SJSA1 (cell line): ENCODE measurements around the gene SPATS2L. TPM values are rescaled to one million over a fixed set of nuclear protein-coding genes. Genes with fewer than 3 reads are reported as not detected.

Experiments
- DNase-seq, 2 experiments: peaks; one replicate each; pipeline ENCODE4 v3.0.0-alpha.2; 2015 to 2020; ENCODE audit warnings: low spot score in 2 of 2, low read depth in 1 of 2
- H3K27ac ChIP-seq: fragments of 250-450 bp; sonication (Bioruptor Pico); 2 replicates; pipeline ENCODE4 v1.5.1; 2020; ENCODE audit warnings: mild to moderate bottlenecking, moderate library complexity
- H3K27me3 ChIP-seq: fragments of 250-450 bp; sonication (Bioruptor Pico); replicated peaks from 2 replicates; pipeline ENCODE4 v1.5.1; 2020; ENCODE audit warnings: mild to moderate bottlenecking, moderate library complexity
- H3K36me3 ChIP-seq: fragments of 250-450 bp; sonication (Bioruptor Pico); 2 replicates; pipeline ENCODE4 v1.5.1; 2020; ENCODE audit warnings: mild to moderate bottlenecking
- H3K4me1 ChIP-seq: fragments of 250-450 bp; sonication (Bioruptor Pico); replicated peaks from 2 replicates; pipeline ENCODE4 v1.6.1; 2021; ENCODE audit warnings: mild to moderate bottlenecking
- H3K4me3 ChIP-seq: fragments of 250-450 bp; sonication (Bioruptor Pico); 2 replicates; pipeline ENCODE4 v1.5.1; 2020; ENCODE audit warnings: mild to moderate bottlenecking
- H3K9me3 ChIP-seq: fragments of 250-450 bp; sonication (Bioruptor Pico); replicated peaks from 2 replicates; pipeline ENCODE4 v1.5.1; 2020; ENCODE audit warnings: mild to moderate bottlenecking
- total RNA-seq: library from RNA; depleted of rRNA; stranded (reverse); fragments of >200 nt; shearing (Covaris generic); gene quantifications from 2 replicates; pipeline ENCODE4 v1.2.3, GENCODE V29; 2014

The SPATS2L gene
- total RNA-seq, 1 experiment from 2014 or later, result 149 TPM

GRCh38 chr2:200319548-200320337 lies 13.2 kb downstream of the SPATS2L start:
- Histone ChIP-seq H3K9me3 (no peaks in the 10 kb centered on the region), H3K36me3 (no peaks in the 10 kb centered on the region; the same call in 1 of the 2 replicates), H3K27me3 (no peaks in the 10 kb centered on the region), H3K27ac (peak overlapping the region; percentile 64), H3K4me1 (peaks cover 55% of the 10 kb centered on the region), H3K4me3 (no peak overlapping the region)
- peak in 1 of 2 experiments; percentile 53 for DNase-seq

- Histone ChIP-seq H3K27me3 (no peaks in the 10 kb centered on the region), H3K9me3 (no peaks in the 10 kb centered on the region), H3K4me1 (peaks cover 50% of the 10 kb centered on the region), H3K4me3 (no peak overlapping the region), H3K27ac (peak overlapping the region; percentile 64), H3K36me3 (no peaks in the 10 kb centered on the region; the same call in 1 of the 2 replicates)
- DNase-seq, result peak in 1 of 2 experiments; percentile 45
Measured at GRCh38 chr2:200320344-200320743, 13.9 kb downstream of the SPATS2L start.

- peaks cover 46% of the 10 kb centered on the region for H3K4me1 ChIP-seq
- no peaks in the 10 kb centered on the region for H3K9me3 ChIP-seq
- H3K4me3 ChIP-seq, result no peak overlapping the region
- no peaks in the 10 kb centered on the region for H3K27me3 ChIP-seq
- peaks cover 3% of the 10 kb centered on the region; the same call in 1 of the 2 replicates for H3K36me3 ChIP-seq
- H3K27ac ChIP-seq, result no peak overlapping the region
- DNase-seq, result no peak
Measured at GRCh38 chr2:200320991-200321390, 14.5 kb downstream of the SPATS2L start.

- no peak for DNase-seq
- Histone ChIP-seq H3K36me3 (peaks cover 3% of the 10 kb centered on the region; the same call in 1 of the 2 replicates), H3K27me3 (no peaks in the 10 kb centered on the region), H3K9me3 (no peaks in the 10 kb centered on the region), H3K4me3 (no peak overlapping the region), H3K4me1 (peaks cover 37% of the 10 kb centered on the region), H3K27ac (no peak overlapping the region)
Measured at GRCh38 chr2:200321780-200322534, 15.5 kb downstream of the SPATS2L start.

GRCh38 chr2:200322607-200323006 lies 16.1 kb downstream of the SPATS2L start:
- peaks cover 3% of the 10 kb centered on the region; the same call in 1 of the 2 replicates for H3K36me3 ChIP-seq
- no peak overlapping the region for H3K27ac ChIP-seq
- no peaks in the 10 kb centered on the region for H3K27me3 ChIP-seq
- peaks cover 30% of the 10 kb centered on the region for H3K4me1 ChIP-seq
- DNase-seq, result no peak
- H3K4me3 ChIP-seq, result no peak overlapping the region
- no peaks in the 10 kb centered on the region for H3K9me3 ChIP-seq

- H3K27me3 ChIP-seq, result no peaks in the 10 kb centered on the region
- H3K36me3 ChIP-seq, result peaks cover 15% of the 10 kb centered on the region
- H3K9me3 ChIP-seq, result no peaks in the 10 kb centered on the region
- DNase-seq, result no peak
- no peak overlapping the region for H3K27ac ChIP-seq
- no peak overlapping the region for H3K4me3 ChIP-seq
- peaks cover 13% of the 10 kb centered on the region for H3K4me1 ChIP-seq
Measured at GRCh38 chr2:200324362-200324761, 17.9 kb downstream of the SPATS2L start.

- no peaks in the 10 kb centered on the region for H3K9me3 ChIP-seq
- no peaks in the 10 kb centered on the region for H3K27me3 ChIP-seq
- H3K36me3 ChIP-seq, result peaks cover 36% of the 10 kb centered on the region
- H3K27ac ChIP-seq, result no peak overlapping the region
- DNase-seq, result no peak
- no peak overlapping the region for H3K4me3 ChIP-seq
- no peaks in the 10 kb centered on the region for H3K4me1 ChIP-seq
Measured at GRCh38 chr2:200329384-200329783, 22.9 kb downstream of the SPATS2L start.

- peaks cover 36% of the 10 kb centered on the region for H3K36me3 ChIP-seq
Measured at GRCh38 chr2:200329798-200330197, 23.3 kb downstream of the SPATS2L start.

GRCh38 chr2:200330351-200331060 lies 24.0 kb downstream of the SPATS2L start:
- Histone ChIP-seq H3K4me1 (no peaks in the 10 kb centered on the region), H3K9me3 (no peaks in the 10 kb centered on the region), H3K36me3 (peaks cover 37% of the 10 kb centered on the region), H3K27ac (no peak overlapping the region), H3K4me3 (no peak overlapping the region), H3K27me3 (no peaks in the 10 kb centered on the region)
- no peak for DNase-seq

More at GRCh38 chr2:200329798-200330197, 23.3 kb downstream of the SPATS2L start:
- Histone ChIP-seq H3K4me3 (no peak overlapping the region), H3K27ac (no peak overlapping the region), H3K4me1 (no peaks in the 10 kb centered on the region), H3K9me3 (no peaks in the 10 kb centered on the region), H3K27me3 (no peaks in the 10 kb centered on the region)
- no peak for DNase-seq

- Histone ChIP-seq H3K4me3 (no peak overlapping the region), H3K36me3 (peaks cover 35% of the 10 kb centered on the region), H3K27ac (no peak overlapping the region), H3K27me3 (no peaks in the 10 kb centered on the region), H3K9me3 (no peaks in the 10 kb centered on the region), H3K4me1 (no peaks in the 10 kb centered on the region)
- no peak for DNase-seq
Measured at GRCh38 chr2:200331061-200331400, 24.5 kb downstream of the SPATS2L start.

GRCh38 chr2:200335657-200336056 lies 29.2 kb downstream of the SPATS2L start:
- Histone ChIP-seq H3K4me3 (no peak overlapping the region), H3K9me3 (no peaks in the 10 kb centered on the region), H3K36me3 (peaks cover 25% of the 10 kb centered on the region), H3K4me1 (peaks cover 21% of the 10 kb centered on the region), H3K27ac (no peak overlapping the region), H3K27me3 (no peaks in the 10 kb centered on the region)
- no peak for DNase-seq

GRCh38 chr2:200336980-200337615 lies 30.6 kb downstream of the SPATS2L start:
- no peak for DNase-seq
- Histone ChIP-seq H3K36me3 (peaks cover 15% of the 10 kb centered on the region), H3K9me3 (no peaks in the 10 kb centered on the region), H3K27me3 (no peaks in the 10 kb centered on the region), H3K4me1 (peaks cover 21% of the 10 kb centered on the region), H3K4me3 (no peak overlapping the region), H3K27ac (no peak overlapping the region)

- Histone ChIP-seq H3K4me1 (peaks cover 21% of the 10 kb centered on the region), H3K9me3 (no peaks in the 10 kb centered on the region), H3K36me3 (peaks cover 15% of the 10 kb centered on the region), H3K27me3 (no peaks in the 10 kb centered on the region), H3K27ac (no peak overlapping the region), H3K4me3 (no peak overlapping the region)
- DNase-seq, result no peak
Measured at GRCh38 chr2:200337621-200338020, 31.1 kb downstream of the SPATS2L start.
